Measurements from ENCODE around the gene GNRHR.
"Not testable (repeated sequence)": the region's sequence is repeated elsewhere in the genome, so short reads cannot be mapped to it uniquely, and the experiment has no call there.

Gene GNRHR, protein sequence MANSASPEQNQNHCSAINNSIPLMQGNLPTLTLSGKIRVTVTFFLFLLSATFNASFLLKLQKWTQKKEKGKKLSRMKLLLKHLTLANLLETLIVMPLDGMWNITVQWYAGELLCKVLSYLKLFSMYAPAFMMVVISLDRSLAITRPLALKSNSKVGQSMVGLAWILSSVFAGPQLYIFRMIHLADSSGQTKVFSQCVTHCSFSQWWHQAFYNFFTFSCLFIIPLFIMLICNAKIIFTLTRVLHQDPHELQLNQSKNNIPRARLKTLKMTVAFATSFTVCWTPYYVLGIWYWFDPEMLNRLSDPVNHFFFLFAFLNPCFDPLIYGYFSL

GRCh38 chr4:67754288-67754687, at the start of gene GNRHR:
Gene GNRHR (minus strand): TSS chr4:67754388. CDS start chr4:67754335, 53 bp downstream.
- no peak for DNase-seq (ENCODE audit: low read depth)

- no peak for DNase-seq (ENCODE audit: low read depth)
Observed at GRCh38 chr4:67796810-67797209, 42.6 kb upstream of the GNRHR start.

GRCh38 chr4:67790721-67791120, 36.5 kb upstream of the GNRHR start:
- DNase-seq (ENCODE audit: low read depth): no peak

GRCh38 chr4:67787311-67787710, 33.1 kb upstream of the GNRHR start:
- no peak for DNase-seq (ENCODE audit: low read depth)

DNA sequence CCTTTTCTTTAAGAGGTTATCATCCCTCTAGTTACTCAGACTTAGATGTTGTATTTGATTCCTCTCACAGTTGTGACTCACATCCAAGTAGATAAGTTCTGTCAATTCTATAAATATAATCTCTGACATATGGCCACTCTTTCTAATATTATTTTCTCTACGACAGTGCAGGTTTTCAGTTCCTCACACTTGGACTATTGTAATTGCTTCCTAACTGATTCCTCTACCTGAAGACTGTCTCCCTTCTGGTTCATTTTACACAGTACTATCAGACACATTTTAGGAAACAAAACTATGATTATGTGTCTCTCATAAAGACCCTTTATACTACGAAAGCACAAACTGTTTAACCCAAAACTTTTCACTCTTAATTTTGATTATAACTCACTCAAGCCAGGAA, 31.3 kb upstream of the GNRHR start:
- no peak for DNase-seq (ENCODE audit: low read depth)

- DNase-seq (ENCODE audit: low read depth): no peak
Observed at GRCh38 chr4:67779631-67780030, 25.4 kb upstream of the GNRHR start.

DNA sequence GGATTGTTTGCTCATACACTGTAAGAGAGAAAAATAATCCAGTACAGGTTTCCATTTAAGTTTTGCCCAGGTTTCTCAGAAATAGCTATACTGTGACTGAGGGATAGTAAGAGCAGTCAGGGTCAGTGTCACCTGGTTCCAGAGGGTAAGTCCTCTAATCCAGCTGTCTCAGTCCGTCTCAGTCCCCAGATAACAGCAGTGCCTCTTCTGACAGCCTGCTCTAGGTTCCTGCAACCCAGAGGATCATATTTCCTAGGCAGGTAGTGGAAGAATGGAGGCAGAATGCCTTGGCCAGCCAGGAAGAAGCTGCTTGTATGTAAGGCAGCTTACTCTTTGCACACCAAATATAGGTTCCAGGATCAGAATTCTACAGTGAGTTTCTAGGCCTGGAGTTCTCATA, 22.6 kb upstream of the GNRHR start:
- no peak for DNase-seq (ENCODE audit: low read depth)

DNA sequence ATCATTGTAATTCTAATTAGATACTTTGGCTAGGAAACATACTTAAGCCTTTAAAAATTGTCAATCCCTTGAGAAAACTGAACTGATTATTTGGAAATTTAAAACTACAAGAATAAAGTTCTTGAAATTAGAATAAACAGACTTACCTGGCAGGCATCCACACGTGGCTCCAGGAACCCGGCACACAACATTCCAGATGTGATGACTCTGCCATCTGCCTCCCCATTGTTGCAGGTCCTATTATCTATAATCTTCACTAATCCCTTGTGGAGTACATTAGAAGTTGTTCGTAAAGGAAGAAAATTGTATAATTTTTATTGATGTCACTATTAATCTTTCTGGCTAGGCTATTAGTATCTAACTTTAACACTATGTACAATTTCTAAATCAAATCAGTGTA, 16.2 kb upstream of the GNRHR start:
- no peak for DNase-seq (ENCODE audit: low read depth)

- no peak for DNase-seq (ENCODE audit: low read depth)
Observed at GRCh38 chr4:67765928-67766327, 11.7 kb upstream of the GNRHR start.

GRCh38 chr4:67765401-67765800, 11.2 kb upstream of the GNRHR start:
- peak; percentile 24 for DNase-seq (ENCODE audit: low read depth)

DNA sequence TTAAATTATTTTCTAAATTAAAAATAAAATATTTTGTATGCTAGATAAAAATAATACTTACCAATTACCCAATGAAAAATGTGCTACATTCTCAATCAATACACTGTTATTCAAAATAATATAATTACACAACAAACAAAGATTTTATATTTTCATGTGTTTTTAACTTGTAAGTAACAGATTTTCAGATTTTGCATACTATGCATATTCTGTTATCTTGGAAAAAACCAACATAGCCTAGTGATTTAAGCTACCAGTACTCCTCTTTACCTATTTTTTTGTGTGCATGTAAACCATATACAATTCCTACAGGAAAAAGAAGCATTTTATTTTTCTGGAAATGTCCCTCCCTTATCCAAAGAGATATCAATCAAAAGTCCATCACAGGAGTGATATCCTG, 10.0 kb upstream of the GNRHR start:
- no peak for DNase-seq (ENCODE audit: low read depth)

GRCh38 chr4:67762086-67762485, 7.9 kb upstream of the GNRHR start:
- DNase-seq (ENCODE audit: low read depth): peak; percentile 27

DNA sequence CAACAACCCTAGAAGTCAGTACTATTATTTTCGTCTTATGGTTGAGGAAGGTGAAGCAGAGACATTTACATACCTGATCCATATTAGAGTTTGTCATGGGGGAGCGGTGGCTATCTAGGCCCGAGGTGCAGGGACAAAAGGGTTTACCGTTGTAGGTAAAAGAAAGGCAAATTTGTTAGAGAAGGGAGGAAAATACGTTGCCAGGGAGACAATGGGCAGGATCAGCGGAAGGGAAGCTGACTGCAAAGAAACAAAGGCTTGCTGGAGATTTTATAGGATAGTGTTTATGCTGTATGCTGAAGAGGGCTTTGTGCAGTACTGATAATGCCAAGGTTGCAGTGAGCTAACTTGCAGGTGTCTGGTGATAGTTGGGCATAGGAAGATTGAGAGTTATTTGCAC, 2.8 kb upstream of the GNRHR start:
- DNase-seq (ENCODE audit: low read depth): not testable (repeated sequence)

DNA sequence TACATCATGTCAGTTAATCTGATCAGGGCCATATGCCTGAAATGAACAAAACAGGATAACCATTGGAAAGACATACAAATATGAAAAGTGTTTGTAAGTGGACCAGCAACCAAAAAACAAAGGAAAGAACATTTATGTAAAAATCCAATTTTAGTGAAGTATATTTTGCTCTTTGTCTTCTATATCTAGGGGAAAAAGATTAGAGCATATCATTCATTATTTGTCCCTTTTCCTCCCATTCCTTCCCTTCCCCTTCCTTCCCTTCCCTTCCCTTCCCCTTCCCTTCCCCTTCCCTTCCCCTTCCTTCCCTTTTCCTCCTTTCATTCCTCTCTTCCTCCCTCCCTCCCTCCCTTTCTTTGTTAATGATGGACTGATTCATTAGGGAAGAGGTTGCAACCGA, 1.8 kb upstream of the GNRHR start:
- DNase-seq (ENCODE audit: low read depth): no peak

DNA sequence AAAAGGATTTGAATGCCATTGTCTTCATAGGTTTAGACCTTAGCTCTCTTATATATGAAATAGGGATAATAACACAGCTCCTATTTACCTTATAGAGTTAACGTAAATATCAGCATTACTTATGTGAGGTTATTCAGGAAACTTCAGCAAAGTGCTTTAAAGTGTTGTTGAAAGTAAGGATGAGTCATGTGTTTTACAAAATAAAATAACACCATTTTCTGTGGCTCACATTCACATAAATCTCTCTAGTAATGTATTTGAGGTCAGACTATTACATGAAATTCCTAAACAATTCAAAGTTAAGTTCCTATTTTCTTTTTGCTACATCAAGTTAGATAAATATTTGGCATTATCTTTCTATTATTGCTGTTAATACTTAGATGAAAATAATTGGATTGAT, 2.9 kb downstream of the GNRHR start:
- no peak for DNase-seq (ENCODE audit: low read depth)

DNA sequence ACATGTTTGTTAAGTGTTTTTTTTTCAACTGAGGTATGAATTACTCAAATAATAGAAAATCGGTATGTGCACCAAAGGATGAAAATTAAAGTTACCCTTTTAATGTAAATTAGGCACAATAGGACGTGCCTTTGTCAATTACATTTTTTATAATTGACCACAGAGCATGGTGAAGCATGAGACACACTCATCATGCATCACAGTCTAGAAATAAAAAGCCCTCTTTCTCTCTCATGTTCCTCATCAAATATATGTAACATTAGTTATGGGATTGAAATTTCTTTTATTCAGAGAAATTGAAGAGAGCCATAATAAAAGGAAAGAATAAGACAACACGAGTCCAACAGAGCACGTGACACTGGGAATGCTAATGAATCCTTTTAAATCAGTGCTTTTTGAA, 3.5 kb downstream of the GNRHR start:
- no peak for DNase-seq (ENCODE audit: low read depth)

GRCh38 chr4:67749286-67749685, 4.9 kb downstream of the GNRHR start:
- DNase-seq (ENCODE audit: low read depth): no peak

GRCh38 chr4:67746797-67747495, 7.2 kb downstream of the GNRHR start:
- peak; percentile 27 for DNase-seq (ENCODE audit: low read depth)

DNA sequence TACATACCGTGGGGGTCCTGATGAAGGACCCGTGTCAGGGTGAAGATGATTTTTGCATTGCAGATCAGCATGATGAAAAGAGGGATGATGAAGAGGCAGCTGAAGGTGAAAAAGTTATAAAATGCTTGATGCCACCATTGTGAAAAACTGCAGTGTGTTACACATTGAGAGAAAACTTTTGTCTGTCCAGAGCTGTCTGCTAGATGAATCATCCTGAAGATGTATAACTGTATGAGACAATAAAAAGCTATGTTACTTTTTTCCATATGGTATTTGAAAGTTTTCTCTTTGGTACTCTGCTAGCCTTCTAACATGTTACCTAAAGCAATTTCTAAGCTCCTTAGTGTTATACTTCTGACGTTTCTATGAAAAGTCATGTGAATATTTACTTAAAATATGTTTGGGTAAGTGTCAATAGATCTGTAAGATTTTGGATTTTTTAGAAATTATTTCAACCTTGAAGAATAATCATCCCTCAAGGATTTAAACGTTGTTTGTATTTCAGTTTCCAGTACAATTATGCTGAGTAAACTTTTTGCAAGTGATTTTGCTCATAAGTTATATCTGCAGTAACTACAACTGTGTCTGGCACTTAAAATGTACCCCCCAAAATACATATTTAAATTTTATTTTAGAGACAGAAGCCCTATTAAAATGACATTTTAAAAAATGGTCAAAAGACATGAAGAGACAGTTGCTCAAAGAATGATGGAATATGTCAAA, 9.5 kb downstream of the GNRHR start:
- no peak for DNase-seq (ENCODE audit: low read depth)

GRCh38 chr4:67743194-67743593, 11.0 kb downstream of the GNRHR start:
- no peak for DNase-seq (ENCODE audit: low read depth)

DNA sequence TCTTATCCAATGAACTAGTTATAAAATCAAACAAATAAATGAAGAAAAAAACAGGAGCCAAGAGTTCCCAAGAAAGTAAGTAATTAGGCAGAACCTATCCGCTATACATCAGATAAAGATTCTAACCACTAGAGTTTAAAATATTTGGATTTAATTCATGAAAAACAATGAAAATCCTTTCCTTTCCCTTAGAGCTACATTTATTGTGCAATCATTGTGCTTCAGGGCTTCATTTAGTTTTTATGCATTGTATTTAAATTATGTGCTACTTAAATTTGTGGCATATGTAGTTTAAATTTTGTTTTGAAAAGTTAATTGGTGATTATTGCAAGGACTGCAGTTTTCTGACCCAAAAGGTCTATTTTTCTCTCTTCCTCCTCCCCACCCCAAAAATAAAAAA, 17.9 kb downstream of the GNRHR start:
- DNase-seq (ENCODE audit: low read depth): no peak

DNA sequence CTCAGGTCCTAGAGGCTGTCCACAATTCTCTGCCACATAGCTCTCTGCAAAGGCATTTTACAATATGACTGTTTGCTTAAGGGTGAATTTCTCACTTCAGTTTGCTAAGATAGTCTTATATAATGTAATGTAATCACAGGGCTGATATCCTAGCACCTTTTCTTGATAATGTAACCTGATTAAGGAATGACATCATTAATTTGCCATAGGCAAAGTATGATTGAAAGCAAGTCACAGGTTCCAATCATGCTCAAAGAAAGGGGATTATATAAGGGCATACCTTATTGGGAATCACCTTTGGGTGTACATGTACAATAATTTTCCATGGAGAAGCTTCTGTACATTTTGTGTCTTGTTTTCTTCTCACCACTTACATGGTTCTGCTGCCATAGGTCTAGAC, 18.9 kb downstream of the GNRHR start:
- DNase-seq (ENCODE audit: low read depth): no peak

DNA sequence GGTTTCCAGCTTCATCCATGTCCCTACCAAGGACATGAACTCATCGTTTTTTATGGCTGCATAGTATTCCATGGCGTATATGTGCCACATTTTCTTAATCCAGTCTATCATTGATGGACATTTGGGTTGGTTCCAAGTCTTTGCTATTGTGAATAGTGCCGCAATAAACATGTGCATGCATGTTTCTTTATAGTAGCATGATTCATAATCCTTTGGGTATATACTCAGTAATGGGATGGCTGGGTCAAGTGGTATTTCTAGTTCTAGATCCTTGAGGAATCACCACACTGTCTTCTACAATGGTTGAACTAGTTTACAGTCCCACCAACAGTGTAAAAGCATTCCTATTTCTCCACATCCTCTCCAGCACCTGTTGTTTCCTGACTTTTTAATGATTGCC, 23.7 kb downstream of the GNRHR start:
- not testable (repeated sequence) for DNase-seq (ENCODE audit: low read depth)

Data from stromal cell of bone marrow (primary cell).